K562 (cell line): ENCODE data around the gene ZNF41. TPM values are rescaled to one million over a fixed set of nuclear protein-coding genes. Genes with fewer than 3 reads are reported as not detected.

Experiments
- ATAC-seq: fragments of 200-7000 bp; cut with Tn5 transposase; 3 replicates; pipeline ENCODE4 v1.9.1; 2020; ENCODE audit warnings: moderate library complexity
- BruUV-seq: library from RNA; stranded (reverse); fragments of 400-500 nt; replicated peaks from 2 replicates; lab custom pipeline; 2021; lab: Mats Ljungman, UMichigan
- CTCF ChIA-PET: fragments of 300-600 bp; formaldehyde crosslinking; extraction: SDS; loops from one replicate; lab custom pipeline; 2021; ENCODE audit warnings: low intra/inter-chr PET ratio; lab: Yijun Ruan, JAX
- POLR2A ChIA-PET: fragments of 300-600, 350-650 bp; sonication (Branson Sonifier 250); formaldehyde crosslinking; extraction: SDS; loops from one replicate; lab custom pipeline; 2021; ENCODE audit warnings: antibody characterized with exemption, inconsistent platforms; lab: Yijun Ruan, JAX
- DNase-seq, 4 experiments: peaks; one replicate each; pipeline versions ENCODE4 v3.0.0 to v3.0.0-alpha.2; 2011 to 2018; ENCODE audit warnings: low spot score in 3 of 4, mixed read lengths in 3 of 4; ENCODE audit errors: extremely low read depth in 1 of 4
- FAIRE-seq: peaks from 2 replicates; lab custom pipeline; 2011; peaks lifted over from hg19 to GRCh38; lab: Jason Lieb, UNC
- H2AFZ ChIP-seq: 2 replicates; pipeline ENCODE4 v1.6.0; 2011; ENCODE audit warnings: low read depth, low read length, control low read depth, inconsistent platforms
- H3K27ac ChIP-seq: fragments of 200-600 bp; 3 replicates; pipeline ENCODE4 v1.8.0; 2011; ENCODE audit warnings: low read depth, mild to moderate bottlenecking, control low read depth, inconsistent platforms, low read length, moderate library complexity, mixed read lengths; ENCODE audit errors: extremely low read depth
- H3K27me3 ChIP-seq, 2 experiments: fragments of 300-600 bp in 1 of 2; 2 replicates in 1 of 2; 3 replicates in 1 of 2; pipeline versions ENCODE4 v1.6.0 to v1.8.0; 2011; ENCODE audit warnings: inconsistent platforms in 2 of 2, low read length in 2 of 2, mild to moderate bottlenecking in 1 of 2, mixed read lengths in 1 of 2, moderate library complexity in 1 of 2; ENCODE audit not compliant: control insufficient read depth in 2 of 2, insufficient read depth in 2 of 2
- H3K36me3 ChIP-seq: fragments of 300-600 bp; 3 replicates; pipeline ENCODE4 v1.8.0; 2011; ENCODE audit warnings: mild to moderate bottlenecking, low read length, inconsistent platforms; ENCODE audit not compliant: control insufficient read depth, insufficient read depth
- H3K4me1 ChIP-seq, 2 experiments: fragments of 200-600 bp in 1 of 2; replicated peaks in 1 of 2; 2 replicates in 1 of 2; 3 replicates in 1 of 2; pipeline versions ENCODE4 v1.5.1 to v1.8.0; 2011; ENCODE audit warnings: inconsistent platforms in 2 of 2, low read length in 2 of 2, mild to moderate bottlenecking in 1 of 2, mixed read lengths in 1 of 2, moderate library complexity in 1 of 2; ENCODE audit not compliant: control insufficient read depth in 2 of 2, insufficient read depth in 2 of 2
- H3K4me2 ChIP-seq: 2 replicates; pipeline ENCODE4 v1.6.1; 2011; ENCODE audit warnings: low read length, control low read depth, inconsistent platforms, mixed read lengths; ENCODE audit not compliant: insufficient read depth
- H3K4me3 ChIP-seq: fragments of 200-600 bp; sonication (generic), shearing (Covaris generic); 2 replicates; pipeline ENCODE4 v1.5.1; 2016; ENCODE audit warnings: control low read depth, inconsistent platforms
- H3K79me2 ChIP-seq: fragments of 200-600 bp; 3 replicates; pipeline ENCODE4 v1.8.0; 2011; ENCODE audit warnings: low read length, inconsistent platforms; ENCODE audit not compliant: control insufficient read depth, insufficient read depth
- H3K9ac ChIP-seq, 2 experiments: 2 replicates each; pipeline versions ENCODE4 v1.6.0 to v1.6.1; 2011; ENCODE audit warnings: low read depth in 2 of 2, low read length in 2 of 2, control low read depth in 1 of 2, inconsistent platforms in 1 of 2, mild to moderate bottlenecking in 1 of 2, mixed read lengths in 1 of 2; ENCODE audit not compliant: insufficient read depth in 1 of 2
- H3K9me1 ChIP-seq: one replicate; pipeline ENCODE4 v1.6.0; 2011; ENCODE audit warnings: inconsistent platforms, mild to moderate bottlenecking, low read length, moderate library complexity; ENCODE audit not compliant: control insufficient read depth, insufficient read depth
- H3K9me3 ChIP-seq: replicated peaks from 2 replicates; pipeline ENCODE4 v1.5.1; 2011; ENCODE audit warnings: low read depth, low read length, inconsistent platforms; ENCODE audit not compliant: control insufficient read depth, insufficient read depth
- H4K20me1 ChIP-seq: replicated peaks from 2 replicates; pipeline ENCODE4 v1.6.1; 2011; ENCODE audit warnings: low read length, inconsistent platforms, mixed read lengths; ENCODE audit not compliant: control insufficient read depth, insufficient read depth
- CTBP1 ChIP-seq: fragments of 450-650 bp; IDR thresholded peaks from 2 replicates; pipeline ENCODE4 v1.6.1; 2016; ENCODE audit warnings: borderline replicate concordance
- HINFP ChIP-seq: fragments of 450-650 bp; conservative IDR thresholded peaks from 2 replicates; pipeline ENCODE4 v1.6.1; 2016; ENCODE audit warnings: missing genetic modification characterization, low read depth, mild to moderate bottlenecking, control low read depth, missing compliant biosample characterization
- HMGN3 ChIP-seq: IDR thresholded peaks from 2 replicates; pipeline ENCODE4 v1.6.1; 2011; ENCODE audit warnings: borderline replicate concordance, low read depth, mild to moderate bottlenecking, mixed read lengths, low read length; ENCODE audit not compliant: insufficient read length; ENCODE audit errors: extremely low read depth
- NRF1 ChIP-seq, 2 experiments: fragments of 450-650 bp; IDR thresholded peaks in 1 of 2; conservative IDR thresholded peaks in 1 of 2; 2 replicates each; pipeline ENCODE4 v1.6.1; 2014; ENCODE audit warnings: mild to moderate bottlenecking in 2 of 2
- PTBP1 ChIP-seq: fragments of 200-400 bp; formaldehyde crosslinking; IDR thresholded peaks from 2 replicates; pipeline ENCODE4 v1.6.1; 2017; ENCODE audit warnings: low read depth, low read length
- RAD21 ChIP-seq, 2 experiments: fragments of 250-450 bp in 1 of 2; fragments of 450-650 bp in 1 of 2; sonication (Bioruptor Pico) in 1 of 2; formaldehyde crosslinking in 1 of 2; IDR thresholded peaks in 1 of 2; conservative IDR thresholded peaks in 1 of 2; 2 replicates each; pipeline versions ENCODE4 v1.4.0 to v1.8.0; 2020 to 2022; ENCODE audit warnings: mild to moderate bottlenecking in 2 of 2, moderate library complexity in 1 of 2
- ZNF165 ChIP-seq: fragments of 250-450 bp; sonication (Bioruptor Pico); IDR thresholded peaks from 2 replicates; pipeline ENCODE4 v1.4.0; 2020; ENCODE audit warnings: borderline replicate concordance
- WGBS: fragments of 100-300 bp; shearing (Covaris generic); methylation state at CpG from one replicate; pipeline ENCODE4 v1.1.6; 2016; ENCODE audit warnings: low coverage, mixed read lengths; ENCODE audit not compliant: insufficient coverage; ENCODE audit errors: missing lambda C conversion rate; 5-methylcytosine and 5-hydroxymethylcytosine counted together
- in situ Hi-C: fragments of 300-500 bp; cut with MboI; formaldehyde crosslinking; loops from 4 replicates; pipeline ENCODE4 v1.15.0; 2018; ENCODE audit warnings: inconsistent platforms, mixed read lengths
- intact Hi-C: fragments of 100-400 bp; cut with micrococcal nuclease; formaldehyde crosslinking; loops from 2 replicates; pipeline ENCODE4 v1.14.2; 2022
- polyA plus RNA-seq, 8 experiments: library from polyadenylated mRNA; depleted of rRNA in 4 of 8; stranded (reverse) in 5 of 8; unstranded in 3 of 8; fragments of >200 nt; fragmentation: Nextera tagmentation in 2 of 8; fragmentation: Illumina TruSeq in 1 of 8; extraction: Ambion mirVana in 2 of 8; extraction: Trizol in 1 of 8; gene quantifications; 2 replicates each; pipeline versions ENCODE4 v1.2.1 to v1.2.3, GENCODE V29; 2011 to 2014; ENCODE audit warnings: inconsistent platforms in 1 of 8, missing spikeins in 1 of 8
- total RNA-seq, 7 experiments: library from RNA; depleted of rRNA in 6 of 7; stranded (reverse); fragments of >200 nt in 6 of 7; fragmentation: Illumina TruSeq in 2 of 7; extraction: Trizol in 2 of 7; gene quantifications; 2 replicates each; pipeline versions ENCODE4 v1.2.1 to v1.2.3, GENCODE V29; 2011 to 2021; ENCODE audit warnings: low replicate concordance in 1 of 7
- TF ChIP-seq, protein P1 (sequence below): fragments of 450-650 bp; IDR thresholded peaks from 2 replicates; pipeline ENCODE4 v1.6.1; 2016; ENCODE audit warnings: mild to moderate bottlenecking, moderate library complexity

Gene ZNF41
- total and polyA plus RNA-seq, 9 of the 15 experiments (the other 6 are each of a cell fraction or from before 2014, with no cell fraction given): 0.53 to 8.6 (median 6.6) TPM

DNA sequence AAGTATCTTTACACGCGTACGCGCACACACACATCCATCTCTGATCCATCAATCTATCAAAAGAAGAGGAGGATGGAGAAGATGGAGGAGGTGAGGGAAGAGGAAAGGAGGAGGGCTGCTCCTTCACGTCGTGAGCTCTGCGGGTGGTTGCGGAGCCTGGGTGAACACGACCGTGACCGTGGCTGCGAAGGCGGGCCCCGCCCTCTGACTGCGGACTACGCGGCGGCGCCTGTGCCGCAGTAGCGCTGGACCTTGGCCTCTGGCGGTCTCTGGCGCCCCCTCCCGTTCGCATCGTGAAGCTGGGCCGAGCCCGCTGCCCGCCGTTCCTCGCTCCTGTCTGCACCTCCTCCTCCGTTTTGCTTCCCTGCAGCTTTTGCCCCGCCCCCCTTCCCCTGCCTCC lies 40.3 kb upstream of the ZNF41 start:
- H3K27ac ChIP-seq: no peak overlapping the region
- ATAC-seq (peak; percentile 100), FAIRE-seq (peak; percentile 59), DNase-seq (peak; percentile 81 to 87 (median 83))
- ChIA-PET CTCF (interaction anchor here (0.6 to 2.1 kb wide), 6 partner anchors 26 to 504 kb away, joined by 3 to 14 read pairs (median 3); partner anchors contain the start of gene UBA1), POLR2A (interaction anchor here (0.6 to 1.2 kb wide), 5 partner anchors 11 to 160 kb away, joined by 3 to 4 read pairs (median 3); partner anchors contain the start of gene ARAF)
- BruUV-seq: no TSS peak
- H3K4me3 ChIP-seq: peak overlapping the region; percentile 41
- peaks cover 0 to 4% of the 10 kb centered on the region in 2 experiments; a peak in 1 of 5 replicates for H3K27me3 ChIP-seq
- 1% methylated on average over 16 of the region's 33 CpGs for WGBS
- peaks cover 0 to 11% of the 10 kb centered on the region in 2 experiments; a peak in 2 of 5 replicates for H3K4me1 ChIP-seq
- no peaks in the 10 kb centered on the region for H3K9me1 ChIP-seq
- H3K36me3 ChIP-seq: no peaks in the 10 kb centered on the region
- H3K79me2 ChIP-seq: no peaks in the 10 kb centered on the region
- intact Hi-C loops: loop anchor here (1.0 kb wide), 2 partner anchors 26 to 330 kb away; partner anchors contain the start of gene UBA1
- no peaks in the 10 kb centered on the region for H4K20me1 ChIP-seq
- H3K9me3 ChIP-seq: no peaks in the 10 kb centered on the region
- H3K9ac ChIP-seq: peak overlapping the region in 1 of 2 experiments; percentile 89; a peak in 2 of 4 replicates
- in situ Hi-C loops: loop anchor here (10.0 to 25.0 kb wide), 2 partner anchors 328 to 514 kb away; partner anchors contain the start of gene UBA1
- peak overlapping the region; percentile 84 for H3K4me2 ChIP-seq
- peak overlapping the region; percentile 89 for H2AFZ ChIP-seq
- TF ChIP-seq HINFP (no peak), CTBP1 (peak; percentile 63), HMGN3 (peak; percentile 8), ZNF165 (CRISPR knock-in tag) (no peak), RAD21 (CRISPR knock-in tag; conservative IDR thresholded peaks at IDR 0.05 in 1 of 2, IDR thresholded peaks at IDR 0.05 in 1 of 2) (peak; percentile 86 to 87), PTBP1 (no peak), NRF1 (conservative IDR thresholded peaks at IDR 0.05 in 1 of 2, IDR thresholded peaks at IDR 0.05 in 1 of 2) (peak; percentile 29 to 56; a peak in 2 of 4 replicates)
- TF ChIP-seq, protein P1, sequence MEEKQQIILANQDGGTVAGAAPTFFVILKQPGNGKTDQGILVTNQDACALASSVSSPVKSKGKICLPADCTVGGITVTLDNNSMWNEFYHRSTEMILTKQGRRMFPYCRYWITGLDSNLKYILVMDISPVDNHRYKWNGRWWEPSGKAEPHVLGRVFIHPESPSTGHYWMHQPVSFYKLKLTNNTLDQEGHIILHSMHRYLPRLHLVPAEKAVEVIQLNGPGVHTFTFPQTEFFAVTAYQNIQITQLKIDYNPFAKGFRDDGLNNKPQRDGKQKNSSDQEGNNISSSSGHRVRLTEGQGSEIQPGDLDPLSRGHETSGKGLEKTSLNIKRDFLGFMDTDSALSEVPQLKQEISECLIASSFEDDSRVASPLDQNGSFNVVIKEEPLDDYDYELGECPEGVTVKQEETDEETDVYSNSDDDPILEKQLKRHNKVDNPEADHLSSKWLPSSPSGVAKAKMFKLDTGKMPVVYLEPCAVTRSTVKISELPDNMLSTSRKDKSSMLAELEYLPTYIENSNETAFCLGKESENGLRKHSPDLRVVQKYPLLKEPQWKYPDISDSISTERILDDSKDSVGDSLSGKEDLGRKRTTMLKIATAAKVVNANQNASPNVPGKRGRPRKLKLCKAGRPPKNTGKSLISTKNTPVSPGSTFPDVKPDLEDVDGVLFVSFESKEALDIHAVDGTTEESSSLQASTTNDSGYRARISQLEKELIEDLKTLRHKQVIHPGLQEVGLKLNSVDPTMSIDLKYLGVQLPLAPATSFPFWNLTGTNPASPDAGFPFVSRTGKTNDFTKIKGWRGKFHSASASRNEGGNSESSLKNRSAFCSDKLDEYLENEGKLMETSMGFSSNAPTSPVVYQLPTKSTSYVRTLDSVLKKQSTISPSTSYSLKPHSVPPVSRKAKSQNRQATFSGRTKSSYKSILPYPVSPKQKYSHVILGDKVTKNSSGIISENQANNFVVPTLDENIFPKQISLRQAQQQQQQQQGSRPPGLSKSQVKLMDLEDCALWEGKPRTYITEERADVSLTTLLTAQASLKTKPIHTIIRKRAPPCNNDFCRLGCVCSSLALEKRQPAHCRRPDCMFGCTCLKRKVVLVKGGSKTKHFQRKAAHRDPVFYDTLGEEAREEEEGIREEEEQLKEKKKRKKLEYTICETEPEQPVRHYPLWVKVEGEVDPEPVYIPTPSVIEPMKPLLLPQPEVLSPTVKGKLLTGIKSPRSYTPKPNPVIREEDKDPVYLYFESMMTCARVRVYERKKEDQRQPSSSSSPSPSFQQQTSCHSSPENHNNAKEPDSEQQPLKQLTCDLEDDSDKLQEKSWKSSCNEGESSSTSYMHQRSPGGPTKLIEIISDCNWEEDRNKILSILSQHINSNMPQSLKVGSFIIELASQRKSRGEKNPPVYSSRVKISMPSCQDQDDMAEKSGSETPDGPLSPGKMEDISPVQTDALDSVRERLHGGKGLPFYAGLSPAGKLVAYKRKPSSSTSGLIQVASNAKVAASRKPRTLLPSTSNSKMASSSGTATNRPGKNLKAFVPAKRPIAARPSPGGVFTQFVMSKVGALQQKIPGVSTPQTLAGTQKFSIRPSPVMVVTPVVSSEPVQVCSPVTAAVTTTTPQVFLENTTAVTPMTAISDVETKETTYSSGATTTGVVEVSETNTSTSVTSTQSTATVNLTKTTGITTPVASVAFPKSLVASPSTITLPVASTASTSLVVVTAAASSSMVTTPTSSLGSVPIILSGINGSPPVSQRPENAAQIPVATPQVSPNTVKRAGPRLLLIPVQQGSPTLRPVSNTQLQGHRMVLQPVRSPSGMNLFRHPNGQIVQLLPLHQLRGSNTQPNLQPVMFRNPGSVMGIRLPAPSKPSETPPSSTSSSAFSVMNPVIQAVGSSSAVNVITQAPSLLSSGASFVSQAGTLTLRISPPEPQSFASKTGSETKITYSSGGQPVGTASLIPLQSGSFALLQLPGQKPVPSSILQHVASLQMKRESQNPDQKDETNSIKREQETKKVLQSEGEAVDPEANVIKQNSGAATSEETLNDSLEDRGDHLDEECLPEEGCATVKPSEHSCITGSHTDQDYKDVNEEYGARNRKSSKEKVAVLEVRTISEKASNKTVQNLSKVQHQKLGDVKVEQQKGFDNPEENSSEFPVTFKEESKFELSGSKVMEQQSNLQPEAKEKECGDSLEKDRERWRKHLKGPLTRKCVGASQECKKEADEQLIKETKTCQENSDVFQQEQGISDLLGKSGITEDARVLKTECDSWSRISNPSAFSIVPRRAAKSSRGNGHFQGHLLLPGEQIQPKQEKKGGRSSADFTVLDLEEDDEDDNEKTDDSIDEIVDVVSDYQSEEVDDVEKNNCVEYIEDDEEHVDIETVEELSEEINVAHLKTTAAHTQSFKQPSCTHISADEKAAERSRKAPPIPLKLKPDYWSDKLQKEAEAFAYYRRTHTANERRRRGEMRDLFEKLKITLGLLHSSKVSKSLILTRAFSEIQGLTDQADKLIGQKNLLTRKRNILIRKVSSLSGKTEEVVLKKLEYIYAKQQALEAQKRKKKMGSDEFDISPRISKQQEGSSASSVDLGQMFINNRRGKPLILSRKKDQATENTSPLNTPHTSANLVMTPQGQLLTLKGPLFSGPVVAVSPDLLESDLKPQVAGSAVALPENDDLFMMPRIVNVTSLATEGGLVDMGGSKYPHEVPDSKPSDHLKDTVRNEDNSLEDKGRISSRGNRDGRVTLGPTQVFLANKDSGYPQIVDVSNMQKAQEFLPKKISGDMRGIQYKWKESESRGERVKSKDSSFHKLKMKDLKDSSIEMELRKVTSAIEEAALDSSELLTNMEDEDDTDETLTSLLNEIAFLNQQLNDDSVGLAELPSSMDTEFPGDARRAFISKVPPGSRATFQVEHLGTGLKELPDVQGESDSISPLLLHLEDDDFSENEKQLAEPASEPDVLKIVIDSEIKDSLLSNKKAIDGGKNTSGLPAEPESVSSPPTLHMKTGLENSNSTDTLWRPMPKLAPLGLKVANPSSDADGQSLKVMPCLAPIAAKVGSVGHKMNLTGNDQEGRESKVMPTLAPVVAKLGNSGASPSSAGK: no peak
